UCSD-AML1 (cell line): ENCODE data around the gene CASZ1.

Experiments
- DNase-seq: peaks from one replicate; lab custom pipeline; 2025; ENCODE audit not compliant: unreplicated experiment; lab: John Stamatoyannopoulos, UW

CASZ1 gene

DNA sequence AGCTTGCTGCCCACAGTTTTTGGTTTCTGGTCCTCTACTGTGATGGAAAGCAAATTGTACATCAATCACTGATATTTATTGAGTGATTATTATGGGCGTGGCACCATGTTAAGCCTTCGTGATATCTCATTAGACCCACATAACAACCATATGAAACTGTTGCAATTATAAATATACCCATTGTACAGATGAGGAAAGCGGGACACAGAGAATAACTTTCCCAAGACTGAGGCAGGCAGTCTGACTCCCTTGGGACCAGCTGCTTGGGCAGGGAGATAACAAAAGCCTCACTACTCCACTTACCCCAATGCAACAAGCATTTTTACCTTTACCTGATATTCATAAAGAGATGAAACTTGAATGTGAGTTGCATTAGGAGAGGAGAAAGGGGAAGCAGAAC lies 4.3 kb upstream of the CASZ1 start:
- no peak for DNase-seq

DNA sequence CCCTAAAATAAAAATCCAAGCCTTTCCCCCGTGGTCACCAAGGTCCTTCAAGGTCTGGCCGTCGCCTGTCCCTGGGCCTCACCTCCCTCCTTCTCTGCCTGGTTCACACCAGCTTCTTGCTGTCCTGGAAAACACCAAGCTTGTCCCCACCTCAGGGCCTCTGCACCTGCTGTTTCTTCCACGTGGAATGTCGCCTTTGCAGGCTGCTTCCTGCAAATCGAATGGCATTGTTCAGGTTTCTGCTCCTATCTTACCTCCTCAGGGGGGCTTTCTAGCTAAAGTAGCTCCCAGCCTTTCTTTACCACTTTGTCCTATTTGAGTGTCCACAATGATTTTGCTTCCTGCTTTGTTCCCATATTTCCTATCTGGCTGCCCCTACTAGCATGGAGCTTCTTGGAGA lies 3.3 kb upstream of the CASZ1 start:
- no peak for DNase-seq

DNA sequence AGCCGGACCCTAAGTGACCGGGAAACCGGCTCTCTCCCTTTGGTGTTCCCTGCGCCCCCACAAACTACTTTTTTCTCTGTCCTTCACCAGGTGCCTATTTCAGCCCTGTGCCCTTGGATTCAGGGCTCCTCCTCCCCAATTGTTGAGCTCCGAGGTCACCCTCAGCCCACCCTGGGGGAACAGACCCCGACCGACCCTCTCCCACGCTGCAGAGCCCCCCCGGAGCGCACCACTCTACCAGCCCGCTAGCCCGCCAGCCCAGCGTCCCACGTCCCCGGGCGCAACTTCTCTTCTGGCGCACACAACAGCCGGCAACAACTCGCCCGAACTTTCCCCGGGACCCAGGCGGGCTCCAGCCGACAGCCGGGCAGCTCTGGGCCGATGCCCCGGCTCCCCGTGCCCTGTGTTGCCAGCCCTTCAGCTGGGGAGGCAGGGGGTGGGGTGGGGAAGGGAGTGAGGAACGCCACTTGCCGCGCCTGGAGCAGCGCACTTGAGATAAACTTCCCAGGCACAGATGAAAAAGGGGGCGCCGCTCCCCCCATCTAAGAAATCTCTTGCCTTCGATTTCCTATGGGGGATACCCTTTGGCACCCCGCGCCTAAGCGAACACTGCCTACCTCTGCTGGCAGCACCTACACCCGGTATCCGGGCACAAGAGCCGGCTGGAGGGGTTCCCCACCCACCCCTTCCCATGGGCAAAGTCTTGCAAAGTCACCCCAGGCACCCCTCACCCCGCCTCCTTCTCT lies 997 bp downstream of the CASZ1 start:
- DNase-seq: no peak

DNA sequence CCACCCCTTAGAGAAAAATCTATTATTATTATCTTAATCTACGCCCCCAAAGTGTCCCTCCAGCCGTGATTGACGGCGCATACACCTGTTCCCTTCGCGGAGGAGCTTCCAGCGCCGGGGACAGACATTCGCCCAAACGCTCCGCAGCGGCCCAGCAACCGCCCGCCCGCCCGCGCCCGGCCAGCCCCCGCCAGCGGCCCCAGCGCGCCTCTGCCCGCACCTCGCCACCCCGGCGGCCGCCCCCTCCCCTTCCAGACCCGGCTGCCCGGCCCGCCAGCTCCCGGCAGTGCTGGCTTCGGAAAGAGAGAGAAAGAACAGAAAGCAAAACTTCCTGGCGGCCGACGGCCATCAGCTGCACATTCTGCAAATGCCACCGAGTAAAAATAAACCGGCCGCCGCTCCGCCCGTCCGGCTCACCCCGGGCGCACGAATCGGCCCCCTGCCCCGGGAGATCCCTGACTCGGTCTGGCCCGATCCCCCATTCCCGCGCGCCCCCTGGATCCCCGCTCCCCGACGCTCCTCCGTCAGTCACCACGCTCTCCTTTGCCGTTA lies 1.6 kb downstream of the CASZ1 start:
- no peak for DNase-seq

DNA sequence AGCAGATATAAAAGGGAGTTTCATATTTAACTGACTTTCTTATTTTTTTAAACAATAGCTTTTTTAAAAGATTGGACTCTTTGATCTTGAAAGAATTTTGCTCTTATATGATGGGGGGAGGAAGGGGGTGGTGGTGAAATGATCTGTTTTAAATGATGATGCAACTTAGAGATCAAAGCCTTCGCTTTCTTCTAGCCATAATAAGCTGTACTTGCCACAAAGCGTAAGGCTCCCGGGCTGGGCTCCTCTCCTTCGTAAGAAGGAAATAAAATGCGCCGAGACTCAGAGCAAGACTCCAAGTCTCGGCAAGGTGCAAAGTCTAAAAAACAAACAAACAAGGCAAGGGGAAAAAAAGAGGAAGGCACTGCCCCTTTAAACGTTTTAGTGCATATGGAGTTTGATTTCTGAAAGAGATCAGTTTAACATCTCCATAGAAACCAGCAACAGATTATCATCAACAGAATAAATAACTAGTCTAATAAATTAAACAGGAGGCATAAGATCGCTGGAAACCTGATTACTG lies 3.3 kb downstream of the CASZ1 start:
- no peak for DNase-seq

GRCh38 chr1:10791105-10791951 lies 5.1 kb downstream of the CASZ1 start:
- no peak for DNase-seq

- no peak for DNase-seq
Measured at GRCh38 chr1:10789803-10790702, 6.4 kb downstream of the CASZ1 start.

- no peak for DNase-seq
Measured at GRCh38 chr1:10789047-10789791, 7.2 kb downstream of the CASZ1 start.

- no peak for DNase-seq
Measured at GRCh38 chr1:10788592-10789006, 7.8 kb downstream of the CASZ1 start.

GRCh38 chr1:10787286-10787685 lies 9.2 kb downstream of the CASZ1 start:
- no peak for DNase-seq

DNA sequence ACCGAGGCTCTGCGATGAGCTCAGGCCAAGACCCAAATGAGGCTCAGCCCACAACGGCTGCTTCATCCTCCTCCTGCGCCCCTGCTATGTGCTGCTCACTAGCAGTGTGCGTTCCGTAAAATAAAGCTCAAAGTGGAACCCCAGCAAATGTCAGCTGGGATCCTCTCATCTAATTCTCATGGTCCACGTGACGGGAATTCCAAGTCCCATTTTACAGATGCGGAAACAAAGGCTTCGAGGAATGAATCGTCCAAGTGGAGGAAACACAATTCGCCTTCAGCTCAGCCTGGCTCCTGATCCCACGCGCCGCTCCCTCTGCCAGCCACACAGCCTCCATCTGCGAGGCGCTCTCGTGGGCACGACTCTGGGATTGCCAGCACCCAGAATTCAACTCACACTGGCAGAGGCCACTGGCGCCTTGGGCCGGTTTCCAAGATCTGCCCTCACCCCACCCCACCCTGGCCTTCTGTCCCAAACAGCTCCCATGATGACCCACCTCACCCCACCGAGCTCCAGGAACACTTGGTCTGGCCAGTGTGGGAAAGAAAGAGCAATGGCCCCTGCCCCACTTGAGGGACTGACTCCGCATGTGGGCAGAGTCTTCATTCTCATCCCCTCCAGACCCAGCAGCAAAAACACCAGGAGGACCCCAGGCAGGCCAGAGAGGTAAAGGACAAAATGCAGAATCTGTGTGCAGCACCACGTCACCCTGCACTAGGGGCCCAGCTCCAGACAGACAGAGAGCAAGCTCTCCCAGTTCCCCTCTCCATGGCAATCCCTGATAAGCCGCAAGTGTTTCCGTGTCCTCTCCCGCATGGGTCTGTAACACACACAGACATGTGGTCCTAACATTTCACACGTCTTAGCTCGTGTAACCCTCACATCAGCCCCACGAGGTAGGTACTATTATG lies 10.5 kb downstream of the CASZ1 start:
- DNase-seq: no peak

DNA sequence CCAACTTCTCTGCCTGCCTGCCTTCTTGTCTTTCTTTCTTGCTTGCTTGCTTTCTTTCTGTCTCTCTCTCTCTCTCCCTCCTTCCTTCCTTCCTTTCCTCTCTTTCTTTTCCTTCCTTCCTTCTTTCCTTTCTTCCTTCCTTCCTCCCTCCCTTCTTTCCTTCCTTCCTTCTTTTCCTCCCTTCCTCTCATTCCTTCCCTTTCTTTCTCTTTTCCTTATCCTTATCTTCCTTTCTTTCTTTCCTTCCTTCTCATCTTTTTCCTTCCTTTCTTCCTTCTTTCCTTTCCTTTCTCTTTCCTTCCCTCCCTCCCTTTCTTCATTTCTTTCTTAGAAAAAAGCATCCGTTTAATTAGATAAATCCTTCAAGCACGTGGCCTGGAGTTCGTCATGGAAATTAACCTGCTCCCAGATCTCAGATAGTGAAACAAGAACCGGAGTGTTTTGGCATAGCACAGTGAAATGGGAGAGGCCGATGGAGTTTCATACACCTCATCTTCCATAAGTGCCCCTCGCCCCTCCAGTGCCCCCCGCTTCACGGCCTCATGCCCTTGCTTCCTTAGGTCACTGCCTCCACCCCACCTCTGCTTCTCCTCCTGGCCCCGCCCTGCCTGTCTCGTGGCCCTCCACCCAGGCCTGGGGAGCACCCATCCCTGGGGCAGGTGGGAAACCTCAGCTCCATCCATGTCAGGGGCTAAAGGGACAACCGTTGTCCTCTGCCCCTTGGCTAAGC lies 11.3 kb downstream of the CASZ1 start:
- no peak for DNase-seq

DNA sequence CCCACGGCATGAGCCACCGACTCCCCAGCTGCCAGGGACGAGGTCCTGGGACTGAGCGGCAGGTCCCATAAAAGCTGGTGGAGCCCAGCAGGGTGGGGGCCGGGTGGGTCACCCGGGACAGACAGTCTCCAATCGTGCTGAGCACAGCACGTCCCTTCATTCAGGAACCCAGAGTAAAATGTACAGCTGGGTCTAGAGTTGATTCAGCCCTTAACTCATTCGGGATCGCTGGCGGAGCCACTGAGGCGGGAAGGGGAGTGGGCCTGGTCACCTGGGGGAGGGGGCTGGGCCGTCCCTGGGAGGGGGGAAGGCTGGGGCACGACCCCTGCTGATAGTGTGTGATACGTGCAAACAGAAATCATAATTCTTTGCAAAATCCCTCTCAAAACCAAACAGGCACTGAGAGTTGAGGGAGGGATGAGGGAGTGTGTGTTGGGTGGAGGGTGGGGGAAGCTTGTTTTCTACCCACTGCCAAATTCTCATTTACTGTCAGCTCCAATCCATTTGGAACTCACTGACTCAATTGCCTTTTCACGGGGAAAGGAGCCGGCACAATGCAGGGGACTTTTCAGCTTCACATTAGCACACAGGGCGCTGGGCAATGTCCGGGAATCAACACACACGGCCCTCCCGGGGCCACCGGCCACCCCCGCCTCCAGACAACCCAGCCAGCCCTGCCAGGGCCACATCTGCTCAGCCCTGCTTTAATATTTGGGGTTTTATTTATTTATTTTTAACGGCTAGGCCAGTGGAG lies 13.8 kb downstream of the CASZ1 start:
- DNase-seq: no peak

DNA sequence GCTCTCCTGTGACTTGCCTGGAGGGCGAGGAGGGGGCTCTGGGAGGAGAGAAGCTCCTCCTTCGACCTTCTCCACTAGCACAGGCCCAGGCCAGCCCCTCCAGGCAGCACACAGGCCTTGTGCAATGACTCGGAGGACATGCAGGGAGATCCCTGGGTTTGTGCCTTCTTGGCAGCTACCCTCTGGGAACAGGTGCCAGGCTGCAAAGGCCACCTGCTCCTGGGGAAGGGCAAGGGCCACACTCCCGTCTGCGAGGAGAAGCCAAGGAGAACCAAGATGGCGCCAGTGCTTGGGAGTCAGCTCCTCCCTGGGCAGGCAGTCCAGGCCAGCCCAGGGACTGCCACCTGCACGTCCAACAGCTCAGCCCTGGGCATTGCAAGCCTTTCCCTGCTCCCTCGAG lies 15.3 kb downstream of the CASZ1 start:
- DNase-seq: no peak

DNA sequence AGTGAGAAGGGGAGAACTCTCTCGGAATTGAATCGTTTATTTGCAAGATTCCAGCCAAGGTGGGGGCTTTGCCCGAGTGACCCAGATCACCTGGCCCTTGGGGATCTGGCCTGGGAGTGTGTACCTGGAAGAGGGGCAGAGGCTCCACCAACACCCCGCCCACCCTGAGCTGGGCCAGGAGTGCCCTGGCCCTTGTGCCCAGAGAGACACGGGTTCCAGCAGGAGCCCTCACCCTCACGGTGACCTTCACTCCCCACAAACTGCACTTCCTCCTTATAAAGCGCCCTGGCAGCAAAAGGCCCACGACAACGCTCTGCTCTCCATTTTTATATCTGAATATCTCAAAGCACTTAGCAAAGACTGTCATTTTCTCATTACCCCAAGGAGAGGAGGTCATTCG lies 16.6 kb downstream of the CASZ1 start:
- DNase-seq: no peak

- DNase-seq: no peak
Measured at GRCh38 chr1:10779201-10779600, 17.2 kb downstream of the CASZ1 start.

DNA sequence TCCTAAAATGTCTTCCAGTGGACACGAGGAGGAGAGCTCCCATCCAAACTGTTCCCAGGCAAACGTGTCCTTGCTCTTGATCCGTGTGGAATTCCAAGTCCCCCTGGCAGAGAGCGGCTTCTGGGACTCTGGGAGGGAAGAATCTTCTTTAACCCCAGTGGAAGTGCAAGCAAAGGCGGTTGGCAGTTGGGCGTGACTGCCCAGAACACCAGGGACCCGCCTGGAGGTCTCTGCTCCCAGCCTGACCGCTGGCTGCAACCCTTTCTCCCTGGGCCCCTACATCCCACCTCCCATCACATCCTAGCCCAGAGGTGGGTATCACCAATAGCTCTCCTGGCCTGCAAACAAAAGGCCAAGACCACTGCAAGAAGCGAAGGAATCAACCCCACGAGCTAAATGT lies 17.8 kb downstream of the CASZ1 start:
- no peak for DNase-seq
